ENCODE data around the gene TNNI3.

Gene TNNI3

DNA sequence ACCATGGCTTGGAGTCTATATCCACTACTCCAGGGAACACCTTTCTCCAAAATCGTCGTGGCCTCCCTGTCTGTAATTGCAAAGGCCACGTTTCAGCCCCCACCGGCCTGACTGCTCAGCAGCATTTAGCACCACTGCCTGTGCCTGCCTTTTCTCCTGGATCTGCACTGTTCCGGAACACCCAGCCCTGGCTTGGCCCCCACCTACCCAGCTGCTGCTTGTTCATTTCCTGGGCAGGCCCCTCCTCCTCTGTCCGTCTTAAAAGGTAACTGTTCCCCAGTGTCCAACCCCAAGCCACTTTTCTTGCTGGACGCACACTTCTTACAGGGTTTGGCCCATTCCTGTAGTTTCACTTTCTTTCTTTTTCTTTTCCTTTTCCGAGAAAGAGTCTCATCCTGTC is 31.1 kb upstream of the TNNI3 start:
- Histone ChIP-seq H3K9ac (ENCODE audit: low read length) (no peak overlapping the region), H3K36me3 (replicated peaks; ENCODE audit: insufficient read depth, low read length) (no peaks in the 10 kb centered on the region), H3F3A (ENCODE audit: insufficient read depth, low read length) (no peaks in the 10 kb centered on the region), H3K27me3 (replicated peaks; ENCODE audit: insufficient read depth, low read length) (peaks cover 72% of the 10 kb centered on the region), H3K9me2 (replicated peaks; ENCODE audit: insufficient read depth, low read length) (no peaks in the 10 kb centered on the region), H3K27ac (ENCODE audit: low read length) (no peak overlapping the region), H3K79me2 (ENCODE audit: low read length) (no peaks in the 10 kb centered on the region), H2AFZ (ENCODE audit: low read length) (no peak overlapping the region), H3K4me1 (ENCODE audit: low read length) (no peaks in the 10 kb centered on the region), H4K20me1 (ENCODE audit: insufficient read depth, low read length) (no peaks in the 10 kb centered on the region; the same call in 1 of the 2 replicates), H3K4me2 (ENCODE audit: low read depth, low read length) (peak overlapping the region; percentile 49), H3K4me3 (ENCODE audit: low read length) (peak overlapping the region; percentile 28; the same call in 1 of the 2 replicates), H3K9me3 (replicated peaks; ENCODE audit: insufficient read depth, low read length) (no peaks in the 10 kb centered on the region)
- DNase-seq = no peak
- TF ChIP-seq, protein P1, sequence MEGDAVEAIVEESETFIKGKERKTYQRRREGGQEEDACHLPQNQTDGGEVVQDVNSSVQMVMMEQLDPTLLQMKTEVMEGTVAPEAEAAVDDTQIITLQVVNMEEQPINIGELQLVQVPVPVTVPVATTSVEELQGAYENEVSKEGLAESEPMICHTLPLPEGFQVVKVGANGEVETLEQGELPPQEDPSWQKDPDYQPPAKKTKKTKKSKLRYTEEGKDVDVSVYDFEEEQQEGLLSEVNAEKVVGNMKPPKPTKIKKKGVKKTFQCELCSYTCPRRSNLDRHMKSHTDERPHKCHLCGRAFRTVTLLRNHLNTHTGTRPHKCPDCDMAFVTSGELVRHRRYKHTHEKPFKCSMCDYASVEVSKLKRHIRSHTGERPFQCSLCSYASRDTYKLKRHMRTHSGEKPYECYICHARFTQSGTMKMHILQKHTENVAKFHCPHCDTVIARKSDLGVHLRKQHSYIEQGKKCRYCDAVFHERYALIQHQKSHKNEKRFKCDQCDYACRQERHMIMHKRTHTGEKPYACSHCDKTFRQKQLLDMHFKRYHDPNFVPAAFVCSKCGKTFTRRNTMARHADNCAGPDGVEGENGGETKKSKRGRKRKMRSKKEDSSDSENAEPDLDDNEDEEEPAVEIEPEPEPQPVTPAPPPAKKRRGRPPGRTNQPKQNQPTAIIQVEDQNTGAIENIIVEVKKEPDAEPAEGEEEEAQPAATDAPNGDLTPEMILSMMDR (IDR thresholded peaks at IDR 0.05; ENCODE audit: low read length) = no peak
- no peak for TF ChIP-seq EZH2phosphoT487 (IDR thresholded peaks at IDR 0.05; ENCODE audit: low read length)
- TF ChIP-seq EZH2 (optimal IDR thresholded peaks at IDR 0.05; ENCODE audit: low read depth, low read length) = no peak

DNA sequence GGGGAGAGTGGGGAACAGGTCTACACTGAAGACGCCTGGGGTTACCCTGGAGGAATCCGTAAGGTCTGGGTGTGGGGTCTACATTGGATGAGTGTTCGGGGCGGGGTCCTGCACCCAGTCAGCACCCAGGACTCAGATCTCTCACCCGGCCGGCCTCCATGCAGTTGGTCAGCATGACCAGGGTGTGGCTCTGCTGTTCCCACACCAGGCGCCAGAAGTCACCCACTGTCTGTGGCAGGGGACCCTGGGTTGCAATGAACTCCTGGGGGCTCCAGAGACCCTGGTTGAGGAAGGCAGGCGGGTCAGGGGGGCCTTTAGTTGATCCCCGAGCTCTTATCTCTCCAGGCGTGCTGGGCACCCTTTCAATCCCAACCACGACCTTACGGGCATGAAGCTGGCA is 28.5 kb upstream of the TNNI3 start:
- H3K9me2 ChIP-seq (replicated peaks; ENCODE audit: insufficient read depth, low read length) = no peaks in the 10 kb centered on the region
- H3K79me2 ChIP-seq (ENCODE audit: low read length) = no peaks in the 10 kb centered on the region
- DNase-seq = no peak
- TF ChIP-seq EZH2 (optimal IDR thresholded peaks at IDR 0.05; ENCODE audit: low read depth, low read length) (no peak), EZH2phosphoT487 (IDR thresholded peaks at IDR 0.05; ENCODE audit: low read length) (no peak)
- TF ChIP-seq, protein P1 (IDR thresholded peaks at IDR 0.05; ENCODE audit: low read length) = no peak
- no peaks in the 10 kb centered on the region for H3F3A ChIP-seq (ENCODE audit: insufficient read depth, low read length)
- H3K4me1 ChIP-seq (ENCODE audit: low read length) = no peaks in the 10 kb centered on the region
- H3K27me3 ChIP-seq (replicated peaks; ENCODE audit: insufficient read depth, low read length) = peaks cover 71% of the 10 kb centered on the region
- H3K4me2 ChIP-seq (ENCODE audit: low read depth, low read length) = no peak overlapping the region
- no peaks in the 10 kb centered on the region for H3K36me3 ChIP-seq (replicated peaks; ENCODE audit: insufficient read depth, low read length)
- H3K9me3 ChIP-seq (replicated peaks; ENCODE audit: insufficient read depth, low read length) = no peaks in the 10 kb centered on the region
- H3K9ac ChIP-seq (ENCODE audit: low read length) = no peak overlapping the region
- H4K20me1 ChIP-seq (ENCODE audit: insufficient read depth, low read length) = no peaks in the 10 kb centered on the region; the same call in 1 of the 2 replicates
- no peak overlapping the region for H3K4me3 ChIP-seq (ENCODE audit: low read length)
- no peak overlapping the region for H3K27ac ChIP-seq (ENCODE audit: low read length)
- H2AFZ ChIP-seq (ENCODE audit: low read length) = no peak overlapping the region

DNA sequence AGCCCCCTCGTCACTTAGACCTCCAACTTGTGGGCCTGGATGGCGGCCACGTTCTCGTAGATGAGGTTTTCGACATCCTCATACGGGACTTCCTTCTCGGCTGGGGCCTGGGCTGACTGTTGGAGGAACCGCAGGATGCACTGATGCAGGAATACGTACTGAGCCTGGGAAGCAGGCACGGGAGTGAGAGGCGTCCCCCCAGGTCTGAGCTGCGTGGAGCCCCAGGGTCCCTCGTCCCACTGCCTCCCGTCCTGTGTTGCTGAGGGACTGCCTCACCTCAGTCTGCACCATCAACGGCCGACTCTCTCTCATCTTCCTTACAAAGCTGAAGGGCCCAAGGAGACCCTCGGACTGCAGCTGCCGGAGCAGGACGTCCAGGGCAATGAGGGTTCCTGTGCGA is 24.2 kb upstream of the TNNI3 start:
- no peaks in the 10 kb centered on the region for H3K79me2 ChIP-seq (ENCODE audit: low read length)

More for the DNA sequence above, 24.2 kb upstream of the TNNI3 start:
- DNase-seq = no peak
- H4K20me1 ChIP-seq (ENCODE audit: insufficient read depth, low read length) = no peaks in the 10 kb centered on the region; the same call in 1 of the 2 replicates
- no peak overlapping the region for H3K4me2 ChIP-seq (ENCODE audit: low read depth, low read length)
- no peak overlapping the region for H3K4me3 ChIP-seq (ENCODE audit: low read length)
- peaks cover 8% of the 10 kb centered on the region; the same call in 1 of the 2 replicates for H3K4me1 ChIP-seq (ENCODE audit: low read length)
- H3K9me2 ChIP-seq (replicated peaks; ENCODE audit: insufficient read depth, low read length) = no peaks in the 10 kb centered on the region
- no peaks in the 10 kb centered on the region for H3K36me3 ChIP-seq (replicated peaks; ENCODE audit: insufficient read depth, low read length)
- TF ChIP-seq, protein P1 (IDR thresholded peaks at IDR 0.05; ENCODE audit: low read length) = no peak
- TF ChIP-seq EZH2 (optimal IDR thresholded peaks at IDR 0.05; ENCODE audit: low read depth, low read length) = no peak
- no peak for TF ChIP-seq EZH2phosphoT487 (IDR thresholded peaks at IDR 0.05; ENCODE audit: low read length)
- no peak overlapping the region for H3K27ac ChIP-seq (ENCODE audit: low read length)
- no peaks in the 10 kb centered on the region for H3F3A ChIP-seq (ENCODE audit: insufficient read depth, low read length)
- no peak overlapping the region for H3K9ac ChIP-seq (ENCODE audit: low read length)
- no peak overlapping the region for H2AFZ ChIP-seq (ENCODE audit: low read length)
- no peaks in the 10 kb centered on the region for H3K9me3 ChIP-seq (replicated peaks; ENCODE audit: insufficient read depth, low read length)
- peaks cover 95% of the 10 kb centered on the region for H3K27me3 ChIP-seq (replicated peaks; ENCODE audit: insufficient read depth, low read length)
